Measurements from ENCODE around the gene RAB25.
A peak's percentile ranks its signal among the peaks of the same experiment; 100 is the strongest.

The RAB25 gene

GRCh38 chr1:156090840-156091188, 29.9 kb downstream of the RAB25 start:
- peak; percentile 86 to 95 for DNase-seq
- H4K91ac ChIP-seq (ENCODE audit: low read depth, low read length): no peak overlapping the region
- peaks cover 24 to 29% of the 10 kb centered on the region in 2 experiments for H3K36me3 ChIP-seq (ENCODE audit: control insufficient read depth in 1 of 2, insufficient read depth in 2 of 2, low read length in 2 of 2)
- H4K8ac ChIP-seq (ENCODE audit: low read depth, low read length): no peak overlapping the region
- no peak overlapping the region for H2AFZ ChIP-seq (ENCODE audit: insufficient read depth, low read length, poor library complexity)
- no peak overlapping the region for H2AK5ac ChIP-seq (ENCODE audit: low read length)
- peak overlapping the region; percentile 41 for H3K4ac ChIP-seq (ENCODE audit: low read depth, low read length)
- H2BK120ac ChIP-seq (ENCODE audit: insufficient read depth, low read length, poor library complexity): no peak overlapping the region
- no peaks in the 10 kb centered on the region for H3K27me3 ChIP-seq (ENCODE audit: insufficient read depth, low read length)
- no peak overlapping the region for H3K14ac ChIP-seq (ENCODE audit: low read length)
- H3K4me2 ChIP-seq (ENCODE audit: low read length): no peak overlapping the region
- H3K79me1 ChIP-seq (ENCODE audit: low read length): peaks cover 5% of the 10 kb centered on the region
- no peak overlapping the region for H3K23ac ChIP-seq (ENCODE audit: low read length)
- no peak overlapping the region for H2BK12ac ChIP-seq (ENCODE audit: low read length)
- H2BK5ac ChIP-seq (ENCODE audit: low read depth, low read length, poor library complexity): no peak overlapping the region
- peak overlapping the region; percentile 20 for H3K18ac ChIP-seq (ENCODE audit: low read length)
- H3K27ac ChIP-seq (ENCODE audit: low read depth, low read length): no peak overlapping the region
- H3K9me3 ChIP-seq (ENCODE audit: insufficient read depth, low read depth, low read length): no peaks in the 10 kb centered on the region
- H3K79me2 ChIP-seq (ENCODE audit: control insufficient read depth, insufficient read depth, low read length, poor library complexity): peaks cover 8% of the 10 kb centered on the region
- peaks cover 13 to 21% of the 10 kb centered on the region in 2 experiments for H3K4me1 ChIP-seq (ENCODE audit: control insufficient read depth in 1 of 2, insufficient read depth in 2 of 2, low read length in 2 of 2)
- WGBS (ENCODE audit: extremely low coverage, insufficient coverage, insufficient read length): no CpG with 5 or more reads among the region's 14 CpGs
- no peak overlapping the region for H3K9ac ChIP-seq (ENCODE audit: low read length)
- no peak overlapping the region for H3K4me3 ChIP-seq (ENCODE audit: low read depth, low read length)
- H4K12ac ChIP-seq (ENCODE audit: low read depth, low read length): no peak overlapping the region

- Histone ChIP-seq H3K9ac (ENCODE audit: low read length) (no peak overlapping the region), H4K8ac (ENCODE audit: low read depth, low read length) (no peak overlapping the region), H2AK5ac (ENCODE audit: low read length) (no peak overlapping the region), H3K36me3 (ENCODE audit: control insufficient read depth in 1 of 2, insufficient read depth in 2 of 2, low read length in 2 of 2) (peaks cover 28 to 29% of the 10 kb centered on the region in 2 experiments), H3K79me2 (ENCODE audit: control insufficient read depth, insufficient read depth, low read length, poor library complexity) (peaks cover 8% of the 10 kb centered on the region), H3K4me2 (ENCODE audit: low read length) (no peak overlapping the region), H3K14ac (ENCODE audit: low read length) (no peak overlapping the region), H3K9me3 (ENCODE audit: insufficient read depth, low read depth, low read length) (no peaks in the 10 kb centered on the region), H3K18ac (ENCODE audit: low read length) (no peak overlapping the region), H2BK12ac (ENCODE audit: low read length) (no peak overlapping the region), H3K4me3 (ENCODE audit: low read depth, low read length) (no peak overlapping the region), H3K79me1 (ENCODE audit: low read length) (peaks cover 4% of the 10 kb centered on the region), H3K23ac (ENCODE audit: low read length) (no peak overlapping the region), H3K27me3 (ENCODE audit: insufficient read depth, low read length) (no peaks in the 10 kb centered on the region), H3K4ac (ENCODE audit: low read depth, low read length) (no peak overlapping the region), H2BK5ac (ENCODE audit: low read depth, low read length, poor library complexity) (no peak overlapping the region), H4K91ac (ENCODE audit: low read depth, low read length) (no peak overlapping the region), H2AFZ (ENCODE audit: insufficient read depth, low read length, poor library complexity) (no peak overlapping the region), H4K12ac (ENCODE audit: low read depth, low read length) (no peak overlapping the region), H3K4me1 (ENCODE audit: control insufficient read depth in 1 of 2, insufficient read depth in 2 of 2, low read length in 2 of 2) (peaks cover 17 to 23% of the 10 kb centered on the region in 2 experiments), H2BK120ac (ENCODE audit: insufficient read depth, low read length, poor library complexity) (no peak overlapping the region), H3K27ac (ENCODE audit: low read depth, low read length) (no peak overlapping the region)
- no peak for DNase-seq
- WGBS (ENCODE audit: extremely low coverage, insufficient coverage, insufficient read length): no CpG with 5 or more reads among the region's 2 CpGs
Measured at GRCh38 chr1:156091610-156092009, 30.6 kb downstream of the RAB25 start.

GRCh38 chr1:156095906-156096508, 35.0 kb downstream of the RAB25 start:
- H4K91ac ChIP-seq (ENCODE audit: low read depth, low read length): no peak overlapping the region
- no peak overlapping the region for H2BK120ac ChIP-seq (ENCODE audit: insufficient read depth, low read length, poor library complexity)
- H3K23ac ChIP-seq (ENCODE audit: low read length): no peak overlapping the region
- no peaks in the 10 kb centered on the region for H3K27me3 ChIP-seq (ENCODE audit: insufficient read depth, low read length)
- no peak overlapping the region for H2BK5ac ChIP-seq (ENCODE audit: low read depth, low read length, poor library complexity)
- no peak overlapping the region for H4K8ac ChIP-seq (ENCODE audit: low read depth, low read length)
- no peak overlapping the region for H3K14ac ChIP-seq (ENCODE audit: low read length)
- H2BK12ac ChIP-seq (ENCODE audit: low read length): no peak overlapping the region
- H3K4ac ChIP-seq (ENCODE audit: low read depth, low read length): no peak overlapping the region
- no peak overlapping the region for H2AK5ac ChIP-seq (ENCODE audit: low read length)
- H2AFZ ChIP-seq (ENCODE audit: insufficient read depth, low read length, poor library complexity): no peak overlapping the region
- H3K27ac ChIP-seq (ENCODE audit: low read depth, low read length): peak overlapping the region; percentile 24
- peaks cover 5% of the 10 kb centered on the region for H3K79me2 ChIP-seq (ENCODE audit: control insufficient read depth, insufficient read depth, low read length, poor library complexity)
- no CpG with 5 or more reads among the region's 3 CpGs for WGBS (ENCODE audit: extremely low coverage, insufficient coverage, insufficient read length)
- H3K4me3 ChIP-seq (ENCODE audit: low read depth, low read length): no peak overlapping the region
- no peak for DNase-seq
- no peak overlapping the region for H3K9ac ChIP-seq (ENCODE audit: low read length)
- H3K79me1 ChIP-seq (ENCODE audit: low read length): peaks cover 6% of the 10 kb centered on the region
- H3K9me3 ChIP-seq (ENCODE audit: insufficient read depth, low read depth, low read length): no peaks in the 10 kb centered on the region
- no peak overlapping the region for H4K12ac ChIP-seq (ENCODE audit: low read depth, low read length)
- peaks cover 20 to 23% of the 10 kb centered on the region in 2 experiments for H3K4me1 ChIP-seq (ENCODE audit: control insufficient read depth in 1 of 2, insufficient read depth in 2 of 2, low read length in 2 of 2)
- H3K4me2 ChIP-seq (ENCODE audit: low read length): no peak overlapping the region
- H3K18ac ChIP-seq (ENCODE audit: low read length): no peak overlapping the region
- H3K36me3 ChIP-seq (ENCODE audit: control insufficient read depth in 1 of 2, insufficient read depth in 2 of 2, low read length in 2 of 2): peaks cover 27 to 36% of the 10 kb centered on the region in 2 experiments

- no CpG with 5 or more reads among the region's 14 CpGs for WGBS (ENCODE audit: extremely low coverage, insufficient coverage, insufficient read length)
Measured at GRCh38 chr1:156096640-156097391, 35.9 kb downstream of the RAB25 start.

More at GRCh38 chr1:156096640-156097391, 35.9 kb downstream of the RAB25 start:
- peak overlapping the region; percentile 23 for H4K12ac ChIP-seq (ENCODE audit: low read depth, low read length)
- H3K23ac ChIP-seq (ENCODE audit: low read length): no peak overlapping the region
- peak overlapping the region; percentile 33 for H3K14ac ChIP-seq (ENCODE audit: low read length)
- peak; percentile 83 to 91 for DNase-seq
- H3K9ac ChIP-seq (ENCODE audit: low read length): no peak overlapping the region
- H3K79me2 ChIP-seq (ENCODE audit: control insufficient read depth, insufficient read depth, low read length, poor library complexity): peaks cover 5% of the 10 kb centered on the region
- no peaks in the 10 kb centered on the region for H3K27me3 ChIP-seq (ENCODE audit: insufficient read depth, low read length)
- H3K18ac ChIP-seq (ENCODE audit: low read length): peak overlapping the region; percentile 40
- peak overlapping the region; percentile 75 for H2BK5ac ChIP-seq (ENCODE audit: low read depth, low read length, poor library complexity)
- peaks cover 26 to 33% of the 10 kb centered on the region in 2 experiments for H3K36me3 ChIP-seq (ENCODE audit: control insufficient read depth in 1 of 2, insufficient read depth in 2 of 2, low read length in 2 of 2)
- peaks cover 20 to 26% of the 10 kb centered on the region in 2 experiments for H3K4me1 ChIP-seq (ENCODE audit: control insufficient read depth in 1 of 2, insufficient read depth in 2 of 2, low read length in 2 of 2)
- peak overlapping the region; percentile 24 for H4K8ac ChIP-seq (ENCODE audit: low read depth, low read length)
- peak overlapping the region; percentile 19 for H3K27ac ChIP-seq (ENCODE audit: low read depth, low read length)
- H3K9me3 ChIP-seq (ENCODE audit: insufficient read depth, low read depth, low read length): no peaks in the 10 kb centered on the region
- peak overlapping the region; percentile 57 for H2BK120ac ChIP-seq (ENCODE audit: insufficient read depth, low read length, poor library complexity)
- H2AFZ ChIP-seq (ENCODE audit: insufficient read depth, low read length, poor library complexity): peak overlapping the region; percentile 12
- H3K4ac ChIP-seq (ENCODE audit: low read depth, low read length): peak overlapping the region; percentile 50
- H2BK12ac ChIP-seq (ENCODE audit: low read length): peak overlapping the region; percentile 9
- no peak overlapping the region for H3K4me2 ChIP-seq (ENCODE audit: low read length)
- peaks cover 6% of the 10 kb centered on the region for H3K79me1 ChIP-seq (ENCODE audit: low read length)
- no peak overlapping the region for H3K4me3 ChIP-seq (ENCODE audit: low read depth, low read length)
- H2AK5ac ChIP-seq (ENCODE audit: low read length): peak overlapping the region; percentile 72
- H4K91ac ChIP-seq (ENCODE audit: low read depth, low read length): peak overlapping the region; percentile 79

Data from trophoblast cell (in vitro differentiated cells and primary cell).